NCI-H1048 (cell line): ENCODE measurements around the gene RNASE8.
A peak's percentile ranks its signal among the peaks of the same experiment; 100 is the strongest.

Experiments
- DNase-seq: peaks from one replicate; lab custom pipeline; 2025; lab: John Stamatoyannopoulos, UW

Gene RNASE8

GRCh38 chr14:21053184-21054122, 4.2 kb upstream of the RNASE8 start:
- DNase-seq: no peak

DNA sequence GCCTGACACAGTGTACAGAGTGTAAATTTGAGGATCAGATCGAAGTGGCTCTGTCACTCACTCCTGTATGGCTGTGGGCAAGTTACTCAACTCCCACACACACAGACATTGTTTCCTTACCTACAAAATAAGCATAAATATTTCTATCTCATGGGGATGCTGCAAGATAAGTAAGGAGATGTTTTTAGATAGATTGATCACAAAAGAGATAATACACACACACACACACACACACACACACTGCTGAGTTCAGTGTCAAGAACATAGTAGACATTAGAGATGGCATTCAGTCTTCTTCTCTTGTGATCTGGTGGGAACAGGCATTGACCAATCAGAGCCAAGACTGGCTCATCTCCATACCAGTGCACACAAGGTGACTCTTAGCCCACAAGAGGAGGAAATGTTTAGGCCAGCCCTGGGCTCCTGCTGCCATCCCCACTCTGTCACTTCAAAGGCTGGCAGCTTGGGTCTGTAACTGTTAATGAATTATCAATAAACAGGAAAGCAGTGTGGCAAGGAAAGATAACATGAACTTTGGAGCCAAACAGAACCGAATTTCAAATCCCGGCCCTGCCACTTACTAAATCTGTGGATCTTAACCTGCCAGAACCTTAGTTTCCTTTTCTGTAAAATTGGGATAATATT, 3.4 kb upstream of the RNASE8 start:
- no peak for DNase-seq

GRCh38 chr14:21054768-21055145, 2.9 kb upstream of the RNASE8 start:
- no peak for DNase-seq

GRCh38 chr14:21055432-21056117, 2.0 kb upstream of the RNASE8 start:
- DNase-seq: no peak

- no peak for DNase-seq
Observed at GRCh38 chr14:21056520-21057163, 980 bp upstream of the RNASE8 start.

DNA sequence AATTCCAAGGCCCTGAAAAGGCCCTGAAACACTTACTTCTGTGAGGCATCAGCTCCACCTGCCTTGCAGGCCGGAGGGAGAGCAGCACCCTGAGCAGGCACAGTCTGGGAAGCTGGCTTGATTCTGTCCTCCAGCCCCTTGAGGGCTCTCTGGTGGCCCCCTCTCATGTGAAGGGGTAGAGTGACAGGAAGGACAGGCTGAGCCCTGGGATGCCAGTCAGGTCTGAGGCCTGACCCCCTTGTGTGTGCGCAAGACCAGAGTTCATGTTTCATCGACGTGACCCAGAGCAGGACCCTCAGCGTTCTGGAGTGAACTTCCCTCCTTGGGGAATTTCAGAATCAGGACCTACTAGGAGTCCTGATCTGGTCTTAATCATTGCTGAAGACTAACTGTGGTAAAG, 1.3 kb downstream of the RNASE8 start:
- DNase-seq: no peak

GRCh38 chr14:21059842-21060613, 2.4 kb downstream of the RNASE8 start:
- DNase-seq: no peak

GRCh38 chr14:21060614-21061346, 3.2 kb downstream of the RNASE8 start:
- DNase-seq: no peak

- no peak for DNase-seq
Observed at GRCh38 chr14:21061347-21061668, 3.7 kb downstream of the RNASE8 start.

GRCh38 chr14:21063479-21063878, 5.9 kb downstream of the RNASE8 start:
- no peak for DNase-seq

DNA sequence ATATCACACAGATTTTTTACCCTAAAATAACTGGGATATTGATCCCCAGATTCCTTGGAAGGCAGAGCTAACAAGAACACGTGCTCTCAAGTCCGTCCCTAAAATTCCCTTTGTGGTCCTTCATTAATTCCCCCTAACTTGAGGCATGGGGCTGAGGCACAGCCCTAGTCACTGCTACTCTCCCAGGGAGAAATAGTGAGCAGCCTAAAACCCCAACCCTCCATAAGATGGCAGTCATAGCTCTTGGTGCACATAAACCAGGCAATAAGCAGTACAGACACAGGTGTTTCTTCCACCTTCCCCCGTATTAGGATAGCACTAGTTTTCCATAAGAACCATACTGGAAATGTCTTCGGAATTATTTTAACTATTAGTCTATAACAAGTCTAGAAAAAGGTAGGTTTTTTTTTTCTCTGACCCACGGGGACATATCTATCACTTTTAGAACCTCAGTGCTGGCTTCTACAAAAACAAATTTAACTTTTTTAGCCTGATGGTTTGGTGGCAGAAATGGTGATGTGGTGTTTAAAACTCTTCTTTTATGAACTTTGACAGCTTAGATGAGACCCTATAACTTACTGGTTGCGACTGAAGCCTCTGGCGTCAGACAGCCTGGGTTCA, 9.4 kb downstream of the RNASE8 start:
- no peak for DNase-seq

DNA sequence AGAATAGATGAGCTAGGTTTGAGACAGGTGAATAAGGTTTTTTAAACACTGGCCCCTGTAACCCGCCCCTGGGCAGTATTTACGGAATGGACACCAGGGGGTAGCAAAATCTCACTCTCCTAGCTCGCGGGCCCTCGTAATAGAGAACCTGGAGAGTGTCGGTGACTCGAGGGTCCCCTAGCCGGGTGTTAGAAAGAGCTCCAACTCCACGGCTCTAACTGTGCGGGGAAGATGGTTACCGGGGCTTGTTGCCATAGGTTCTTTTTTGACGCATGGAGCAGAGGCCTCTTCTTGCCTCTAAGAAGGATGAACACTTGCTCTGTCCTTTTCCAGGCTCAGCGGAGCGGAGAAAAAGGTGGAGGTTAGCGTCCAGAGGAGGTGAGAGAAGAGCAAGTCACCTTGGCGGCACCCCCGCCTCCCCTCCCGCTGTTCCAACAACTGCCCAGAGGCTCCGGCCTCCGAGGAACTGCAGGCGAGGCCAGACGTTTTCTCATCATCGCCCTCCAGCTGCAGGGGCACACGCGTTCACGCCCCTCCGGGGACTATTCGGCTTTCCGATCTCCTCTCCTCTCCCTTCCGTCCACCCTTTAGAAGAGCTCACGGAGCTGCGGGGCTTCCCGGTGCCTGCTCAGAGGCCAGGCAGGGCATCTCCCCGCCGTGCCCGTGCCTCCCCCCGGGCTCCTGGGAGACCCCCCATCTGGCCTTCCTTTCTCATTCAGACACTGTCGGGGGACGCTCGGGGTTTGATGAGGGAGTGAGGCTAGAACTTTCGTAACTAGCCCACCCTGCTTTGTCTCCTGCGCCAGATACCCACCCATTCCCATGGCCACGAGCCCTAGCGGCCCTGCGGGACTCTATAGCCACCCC, 11.1 kb downstream of the RNASE8 start:
- DNase-seq: no peak

- no peak for DNase-seq
Observed at GRCh38 chr14:21069388-21070082, 11.9 kb downstream of the RNASE8 start.

DNA sequence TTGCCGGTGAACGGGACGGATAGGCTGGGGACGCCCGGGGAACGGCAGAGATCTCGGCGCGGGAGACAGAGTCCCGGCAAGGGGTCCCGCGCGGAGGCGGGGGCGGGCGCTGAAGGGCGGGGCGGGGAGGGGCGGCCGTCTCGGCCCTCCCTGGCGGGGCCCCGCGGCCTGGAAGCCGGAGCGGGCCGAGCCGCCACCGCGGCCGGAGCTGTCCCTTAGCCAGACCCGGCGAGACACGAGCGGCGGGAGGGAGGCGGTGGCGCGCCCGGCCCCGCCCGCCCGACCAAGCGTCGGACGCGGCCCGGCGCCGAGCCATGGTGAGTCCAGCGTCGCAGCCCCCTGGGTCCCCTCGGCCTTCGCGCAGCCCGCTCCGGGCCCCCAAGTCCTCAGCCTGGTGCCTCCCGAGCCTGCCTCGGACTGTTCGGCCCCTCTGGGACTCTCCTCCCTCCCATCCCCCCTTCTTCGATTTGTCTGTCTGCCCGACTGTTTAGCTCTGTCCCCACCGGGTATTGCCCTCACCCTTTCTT, 12.5 kb downstream of the RNASE8 start, which contains the start of gene ARHGEF40:
Gene ARHGEF40, plus strand, starts transcription at position 222 of the 527 bp plus-strand sequence. Its CDS starts 93 bp downstream, at position 315.
- DNase-seq: no peak

GRCh38 chr14:21070610-21071224, 13.1 kb downstream of the RNASE8 start:
- DNase-seq: no peak

- DNase-seq: peak; percentile 16
Observed at GRCh38 chr14:21071225-21072030, 13.8 kb downstream of the RNASE8 start.

- DNase-seq: no peak
Observed at GRCh38 chr14:21072031-21072473, 14.4 kb downstream of the RNASE8 start.
